ENCODE data around the gene PLD1.

The PLD1 gene

GRCh38 chr3:171778493-171778892 lies 31.8 kb downstream of the PLD1 start:
- no peak for TF ChIP-seq CTCF (IDR thresholded peaks at IDR 0.05; ENCODE audit: control extremely low read depth, extremely low read depth, low read depth, missing control alignments)
- ChIA-PET POLR2A (no interaction called here), CTCF (no interaction called here)
- DNase-seq (ENCODE audit: extremely low spot score), result no peak

GRCh38 chr3:171777596-171777995 lies 32.7 kb downstream of the PLD1 start:
- no peak for DNase-seq (ENCODE audit: extremely low spot score)
- no peak for TF ChIP-seq CTCF (IDR thresholded peaks at IDR 0.05; ENCODE audit: control extremely low read depth, extremely low read depth, low read depth, missing control alignments)
- ChIA-PET POLR2A (no interaction called here), CTCF (interaction anchor here (3.2 kb wide), 1 partner anchor 10 kb away, joined by 15 read pairs; no protein-coding TSS in a partner anchor)

DNA sequence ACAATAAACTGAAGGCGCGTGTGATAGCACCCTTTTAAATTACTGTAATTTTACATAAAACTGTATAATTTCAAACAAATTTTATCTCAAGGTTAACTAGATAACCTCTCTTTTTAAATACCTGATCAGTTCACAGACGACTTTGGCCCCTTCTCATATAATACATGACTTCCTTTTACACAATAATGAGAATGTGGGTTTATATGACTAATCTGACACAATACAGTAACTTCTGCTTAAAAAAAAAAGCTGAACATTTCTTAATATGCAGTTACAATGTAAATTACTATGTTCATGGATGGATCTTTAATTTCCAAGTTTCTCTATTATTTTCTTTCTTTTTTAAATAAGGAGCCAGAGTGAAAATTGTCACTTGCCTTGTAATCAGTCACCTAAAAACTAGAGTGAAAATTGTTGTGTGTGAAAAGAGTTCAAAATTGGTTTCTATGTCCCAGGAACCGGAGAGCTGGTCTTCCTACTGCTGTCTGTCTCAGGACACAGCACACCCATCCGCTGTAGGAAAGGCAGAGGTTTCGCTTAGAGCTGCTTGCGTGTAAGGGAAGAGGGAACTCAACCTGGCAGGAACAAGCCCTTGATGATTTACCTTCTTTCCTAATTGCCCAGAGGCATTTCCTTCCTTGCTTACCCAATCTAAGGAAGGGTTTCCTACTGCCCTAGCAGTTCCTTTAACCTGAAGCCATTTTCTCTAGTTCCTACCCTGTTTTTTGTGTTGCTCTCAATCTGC lies 33.3 kb downstream of the PLD1 start:
- POLR2A ChIA-PET, result no interaction called here
- CTCF ChIA-PET, result interaction anchor here (1.7 to 3.2 kb wide), 3 partner anchors 7 to 57 kb away, joined by 3 to 15 read pairs (median 7); no protein-coding TSS in a partner anchor
- no peak for TF ChIP-seq CTCF (IDR thresholded peaks at IDR 0.05; ENCODE audit: control extremely low read depth, extremely low read depth, low read depth, missing control alignments)
- DNase-seq (ENCODE audit: extremely low spot score), result no peak

DNA sequence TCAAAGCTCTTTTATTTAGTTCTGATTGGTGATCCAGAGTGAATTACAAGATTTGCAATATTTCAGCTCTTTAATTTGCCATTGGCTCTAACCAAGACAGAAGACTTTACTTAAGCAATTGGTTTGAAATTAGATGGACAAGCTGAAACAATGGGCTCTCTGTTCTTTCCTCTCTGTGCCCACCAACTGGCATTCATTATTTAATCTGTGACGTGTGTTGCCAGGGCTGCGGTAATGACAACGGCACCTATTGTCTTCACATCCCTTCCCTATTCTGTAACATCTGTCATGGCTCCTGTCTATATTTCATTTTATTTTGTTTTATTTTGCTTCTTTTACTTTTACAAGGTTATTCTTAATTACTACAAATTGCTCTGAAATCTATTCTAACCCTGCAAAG lies 33.9 kb downstream of the PLD1 start:
- POLR2A ChIA-PET, result no interaction called here
- CTCF ChIA-PET, result interaction anchor here (0.8 to 3.2 kb wide), 5 partner anchors 8 to 135 kb away, joined by 3 to 15 read pairs (median 4); no protein-coding TSS in a partner anchor
- no peak for TF ChIP-seq CTCF (IDR thresholded peaks at IDR 0.05; ENCODE audit: control extremely low read depth, extremely low read depth, low read depth, missing control alignments)
- no peak for DNase-seq (ENCODE audit: extremely low spot score)

GRCh38 chr3:171775943-171776342 lies 34.3 kb downstream of the PLD1 start:
- POLR2A ChIA-PET, result no interaction called here
- DNase-seq (ENCODE audit: extremely low spot score), result no peak
- TF ChIP-seq CTCF (IDR thresholded peaks at IDR 0.05; ENCODE audit: control extremely low read depth, extremely low read depth, low read depth, missing control alignments), result no peak
- CTCF ChIA-PET, result interaction anchor here (0.8 to 3.2 kb wide), 5 partner anchors 8 to 135 kb away, joined by 3 to 15 read pairs (median 4); no protein-coding TSS in a partner anchor

- POLR2A ChIA-PET, result no interaction called here
- CTCF ChIA-PET, result interaction anchor here (3.2 kb wide), 1 partner anchor 13 kb away, joined by 15 read pairs; no protein-coding TSS in a partner anchor
- no peak for TF ChIP-seq CTCF (IDR thresholded peaks at IDR 0.05; ENCODE audit: control extremely low read depth, extremely low read depth, low read depth, missing control alignments)
- no peak for DNase-seq (ENCODE audit: extremely low spot score)
Measured at GRCh38 chr3:171774521-171774920, 35.8 kb downstream of the PLD1 start.

Measured in GM10248 (cell line).